Measurements from ENCODE around the gene KMT2A.

- TF ChIP-seq POLR2A (IDR thresholded peaks at IDR 0.05) = no peak
- no peak for TF ChIP-seq CTCF (IDR thresholded peaks at IDR 0.05)
These were observed 37.2 kb downstream of the KMT2A start for GRCh38 chr11:118473537-118473936.
